GM19468 (cell line): ENCODE results near the gene PAK1.

Experiments
- ATAC-seq: cut with Tn5 transposase; IDR thresholded peaks from one replicate; pipeline ENCODE4 v1.9.1; 2021; ENCODE audit warnings: mild to moderate bottlenecking, moderate library complexity, moderate number of reproducible peaks; ENCODE audit not compliant: unreplicated experiment; ENCODE audit errors: extremely low read depth

PAK1 gene

DNA sequence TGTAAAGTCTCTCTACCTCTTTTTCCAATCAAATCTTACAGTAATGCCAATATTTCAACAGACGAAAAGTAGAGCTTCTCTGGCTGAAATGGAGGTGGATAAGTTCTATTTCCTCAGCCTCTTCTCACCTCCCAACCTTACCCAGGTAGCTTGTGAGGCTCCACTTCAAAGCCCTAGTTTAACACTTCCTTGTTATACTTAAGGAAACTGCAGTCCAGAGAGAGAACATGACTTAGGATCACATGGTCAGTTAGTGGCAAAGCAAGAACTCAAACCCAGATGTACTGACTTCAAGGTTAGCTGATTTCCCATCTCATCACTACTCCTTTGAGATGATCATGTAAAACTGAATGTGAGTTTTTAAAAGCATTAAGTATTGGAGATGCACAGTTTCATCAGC is 32.5 kb downstream of the PAK1 start:
- no peak for ATAC-seq

DNA sequence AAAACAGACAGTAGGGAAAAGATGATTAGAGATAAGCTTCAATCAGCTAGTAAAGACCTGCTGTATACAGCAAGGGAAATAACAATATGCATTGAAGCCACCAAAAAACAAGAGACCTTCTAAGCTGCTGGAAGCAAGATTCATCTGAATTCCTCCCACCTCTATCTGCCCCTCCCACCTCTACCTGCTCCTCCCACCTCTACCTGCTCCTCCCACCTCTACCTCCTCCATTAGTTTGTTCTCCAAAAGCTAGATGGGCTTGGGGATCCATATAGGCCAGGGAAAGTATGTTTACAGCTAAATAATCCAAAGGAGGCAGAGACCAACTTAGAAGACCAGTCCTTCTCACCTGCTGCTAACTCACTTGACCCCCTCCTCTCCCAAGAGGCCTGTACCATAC is 33.2 kb downstream of the PAK1 start:
- ATAC-seq = no peak

DNA sequence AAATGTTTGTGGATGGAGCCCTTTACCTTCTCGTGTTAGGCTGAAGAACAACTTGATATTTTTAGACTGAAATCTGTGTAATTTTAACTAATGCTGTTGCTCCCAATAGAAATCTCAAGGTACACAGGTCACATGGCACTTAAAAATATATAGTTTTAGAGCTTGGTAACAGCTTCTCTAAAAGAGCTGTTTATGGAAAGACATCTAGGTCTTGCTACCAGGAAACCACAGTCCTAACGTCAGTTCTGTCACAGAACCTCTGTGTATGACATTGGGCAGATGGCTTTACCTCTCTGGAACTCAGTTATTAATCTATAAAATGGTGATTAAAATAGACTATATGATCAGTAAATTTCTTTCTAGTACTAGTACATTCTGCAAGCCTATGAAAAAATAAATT is 35.4 kb downstream of the PAK1 start:
- no peak for ATAC-seq

DNA sequence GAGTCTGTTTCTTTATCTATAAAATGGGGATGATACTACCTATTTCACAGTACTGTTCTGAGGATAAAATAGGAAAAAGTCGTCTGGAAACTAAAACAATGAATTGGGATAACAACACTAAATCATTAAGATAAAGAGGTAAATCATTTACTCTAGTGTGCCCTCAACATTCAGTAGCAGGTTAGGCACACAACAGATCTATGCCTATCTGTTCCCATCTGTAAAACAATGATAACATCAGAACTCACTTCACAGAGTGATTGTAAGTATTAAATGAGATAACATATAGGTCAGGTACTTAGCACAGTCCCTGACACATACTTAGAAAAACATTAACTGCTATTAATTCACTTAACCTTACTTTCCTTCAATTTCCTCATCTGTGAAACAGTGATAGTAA is 36.9 kb downstream of the PAK1 start:
- ATAC-seq = no peak

DNA sequence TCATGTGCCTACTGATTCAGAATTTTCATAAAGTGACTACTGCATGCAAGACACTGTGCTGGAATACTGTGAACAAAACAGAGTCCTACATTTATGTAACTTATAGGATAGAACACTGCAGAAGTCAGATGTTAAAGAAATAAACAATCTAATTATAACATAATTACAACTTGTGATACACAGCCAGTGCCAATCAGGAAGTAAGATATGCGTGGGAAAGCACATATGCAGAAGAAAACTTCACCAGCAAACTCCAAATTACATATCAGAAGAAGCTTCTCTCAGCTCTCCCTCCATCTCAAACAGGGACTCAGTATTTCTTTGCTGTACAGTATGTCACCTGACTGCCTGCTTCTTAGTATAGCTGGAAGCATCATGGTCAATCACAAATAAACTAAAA is 37.4 kb downstream of the PAK1 start:
- ATAC-seq = no peak

DNA sequence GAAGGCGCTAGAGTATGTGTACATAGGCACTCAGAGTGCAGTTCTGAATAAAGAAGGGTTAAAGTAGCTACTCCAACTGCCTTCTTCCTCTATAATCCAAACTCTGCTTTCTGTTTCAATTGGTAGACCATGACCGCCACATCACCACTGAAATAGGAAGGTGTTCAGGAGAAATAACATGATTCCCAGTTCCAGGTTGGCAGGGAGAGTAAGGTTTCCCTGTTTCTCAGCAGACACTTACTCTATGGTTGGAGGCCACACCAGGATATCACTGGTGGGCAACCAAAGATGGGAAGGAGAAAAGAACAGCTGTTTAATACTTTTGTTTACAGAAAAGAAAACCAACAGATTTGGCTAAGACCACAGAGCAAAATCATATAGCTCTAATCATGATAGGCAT is 37.9 kb downstream of the PAK1 start:
- ATAC-seq = no peak

DNA sequence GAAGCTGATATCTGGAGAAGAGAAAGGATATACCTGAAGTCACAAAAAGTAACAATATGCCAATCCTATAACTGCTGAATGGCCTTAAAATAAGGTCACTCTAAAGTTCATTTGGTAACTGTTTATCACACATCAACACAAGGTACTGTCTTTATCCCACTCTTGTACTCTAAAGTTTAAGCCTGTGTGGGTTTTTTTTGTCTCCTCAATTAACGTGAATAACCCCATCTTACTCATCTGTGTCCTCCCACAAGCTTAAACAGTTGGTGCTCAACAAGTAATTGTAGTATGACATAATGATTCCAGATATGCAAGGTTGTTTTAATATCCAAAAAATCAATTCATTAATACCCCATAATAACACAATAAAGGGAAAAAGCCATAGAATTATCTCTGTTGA is 42.1 kb downstream of the PAK1 start:
- no peak for ATAC-seq

DNA sequence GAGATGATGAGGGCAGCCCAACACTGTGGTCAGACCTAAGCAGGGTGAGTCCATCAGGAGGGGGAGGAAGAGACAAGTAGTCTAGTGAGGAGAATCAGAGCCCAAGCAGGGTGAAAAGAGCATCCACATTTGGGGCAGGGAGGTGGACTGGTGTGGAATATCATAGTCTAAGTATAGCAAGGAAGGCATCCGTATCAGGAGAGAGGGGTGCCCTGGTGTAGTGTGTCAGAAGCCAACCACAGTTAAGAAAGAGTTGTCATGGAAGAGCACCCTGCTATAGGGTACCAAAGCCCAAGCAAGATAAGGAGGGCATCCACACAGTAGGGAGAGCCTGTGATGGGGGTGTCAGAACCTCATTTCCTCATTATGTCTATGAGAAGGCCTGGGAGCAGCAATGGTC is 45.3 kb downstream of the PAK1 start:
- ATAC-seq = no peak

DNA sequence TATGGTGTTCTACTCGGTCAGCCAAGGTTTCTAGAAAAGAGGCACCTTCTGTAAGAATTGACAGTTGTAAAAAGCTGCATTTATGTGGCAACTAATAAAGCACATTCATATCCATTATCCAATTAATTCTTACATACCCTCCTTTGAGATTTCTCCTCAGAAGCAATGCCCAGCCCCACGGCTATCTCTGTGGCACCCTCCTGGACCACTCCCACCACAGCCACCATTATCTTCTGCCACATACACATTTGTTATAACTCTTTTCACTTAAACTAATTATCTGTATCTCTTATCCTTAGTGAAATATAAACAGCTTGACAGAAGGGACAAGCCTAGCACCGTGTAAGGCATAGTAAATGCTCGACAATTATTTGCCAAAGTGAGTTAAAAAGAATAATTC is 48.5 kb downstream of the PAK1 start:
- ATAC-seq = no peak

DNA sequence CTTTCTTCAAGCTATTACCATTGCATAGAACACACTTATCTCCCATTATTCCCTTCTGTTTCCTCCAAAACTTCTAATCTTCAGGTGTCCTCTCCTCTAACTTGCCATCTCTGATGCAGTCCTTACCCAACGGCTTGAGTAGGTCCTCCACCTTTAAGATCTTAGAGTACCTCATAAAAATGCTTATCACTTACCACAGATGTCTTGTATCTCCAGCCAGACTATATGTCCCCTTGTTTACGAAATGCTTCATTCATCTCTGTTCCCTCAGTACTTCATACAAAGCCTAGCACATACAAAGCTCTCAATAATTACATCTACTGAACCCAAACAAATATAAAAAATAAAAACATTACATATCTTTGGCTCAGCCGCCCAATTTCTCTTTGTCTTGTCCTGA is 49.2 kb downstream of the PAK1 start:
- no peak for ATAC-seq

DNA sequence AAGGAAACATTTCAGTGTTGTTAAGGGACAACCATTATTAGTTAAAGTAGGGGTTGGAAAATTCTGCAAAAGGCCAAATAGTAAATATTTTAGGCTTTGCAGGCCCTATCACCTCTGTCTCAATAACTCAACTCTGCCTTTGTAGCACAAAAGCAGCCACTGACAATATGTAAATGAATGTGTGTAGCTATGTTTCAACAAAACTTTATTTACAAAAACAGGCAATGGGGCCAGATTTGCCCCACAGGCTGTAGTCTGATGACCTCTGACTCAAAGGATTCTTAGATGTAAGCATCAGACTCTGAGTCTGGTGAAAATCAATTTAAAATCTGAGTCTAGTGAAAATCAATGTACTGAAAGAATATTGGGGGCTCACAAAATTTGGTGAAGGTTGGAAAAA is 50.3 kb downstream of the PAK1 start:
- no peak for ATAC-seq

DNA sequence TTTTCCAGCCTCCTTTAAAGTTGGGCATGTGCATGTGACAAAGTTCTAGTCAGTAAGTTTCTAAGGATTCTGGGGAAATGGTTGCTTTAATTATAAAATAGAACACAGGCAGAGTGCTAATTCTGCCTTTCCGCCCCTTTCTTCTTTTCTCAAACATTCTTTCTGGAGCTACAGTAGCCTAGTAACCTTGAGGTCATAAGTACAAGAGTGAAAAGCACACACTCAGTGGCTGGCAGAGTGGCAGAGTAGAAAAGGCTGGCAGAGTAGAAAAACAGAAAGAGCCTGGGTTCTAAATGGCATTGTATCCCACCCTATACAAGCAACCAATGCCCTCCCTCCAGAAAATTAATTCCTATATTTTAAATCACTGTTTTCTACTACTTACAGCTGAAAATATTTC is 51.2 kb downstream of the PAK1 start:
- no peak for ATAC-seq

DNA sequence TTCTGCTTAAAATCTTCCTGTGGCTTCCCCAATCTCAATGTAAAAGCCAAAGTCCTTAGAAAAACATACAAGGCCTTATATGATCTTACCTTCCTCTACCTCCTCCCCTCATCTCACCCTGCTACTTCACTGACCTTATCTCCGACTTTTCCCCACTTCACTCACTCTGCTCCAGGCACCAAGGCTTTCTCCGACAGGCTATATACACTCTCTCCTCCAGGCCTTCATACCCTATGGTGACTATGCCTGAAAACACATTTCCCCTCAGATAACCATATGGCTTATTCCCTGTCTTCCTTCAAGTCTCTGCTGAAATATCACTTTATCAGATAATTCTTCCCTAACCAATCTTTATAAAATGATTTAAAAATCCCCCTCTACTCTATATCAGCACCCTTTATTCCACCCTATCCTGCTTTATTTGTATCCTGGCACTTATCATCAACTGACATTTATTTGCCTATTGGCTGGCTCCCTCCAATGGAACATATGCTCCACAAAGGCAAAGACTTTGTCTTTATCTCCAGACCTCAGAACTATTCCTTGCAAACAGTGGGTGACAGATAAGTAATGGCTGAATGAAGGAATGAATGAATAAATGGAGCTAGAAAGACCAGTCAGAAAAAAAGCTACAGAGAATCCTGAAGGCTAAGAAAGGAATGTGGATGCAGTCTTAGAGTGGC is 52.7 kb downstream of the PAK1 start:
- no peak for ATAC-seq

DNA sequence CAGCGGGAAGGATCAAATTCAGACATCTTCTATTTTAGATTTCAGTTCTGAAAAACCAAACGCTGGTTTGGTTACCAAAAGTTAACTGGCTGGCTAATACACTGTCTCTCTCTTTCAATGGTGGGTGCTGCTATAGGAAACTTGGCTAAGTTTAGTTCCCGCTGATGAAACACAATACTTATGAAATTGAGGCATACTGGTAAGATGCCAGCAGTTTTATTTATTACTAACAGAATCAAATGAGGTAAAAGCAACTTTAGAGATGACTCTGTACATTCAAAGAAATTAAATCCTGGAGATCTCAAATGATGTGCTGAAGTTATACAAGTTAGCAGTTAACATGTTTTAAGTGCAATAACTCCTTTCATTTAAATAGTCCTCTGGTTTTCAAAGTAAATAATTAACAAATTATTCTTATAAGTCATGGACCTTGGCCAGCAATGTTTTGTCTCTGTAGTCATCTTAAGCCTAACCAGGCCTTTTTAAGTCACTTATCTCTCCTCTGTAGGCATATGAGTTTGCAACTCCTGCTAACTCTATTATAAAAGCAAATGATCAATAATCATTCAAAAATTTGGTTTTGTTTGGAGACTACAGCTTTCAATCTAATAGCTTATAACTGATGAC is 54.8 kb downstream of the PAK1 start:
- no peak for ATAC-seq

DNA sequence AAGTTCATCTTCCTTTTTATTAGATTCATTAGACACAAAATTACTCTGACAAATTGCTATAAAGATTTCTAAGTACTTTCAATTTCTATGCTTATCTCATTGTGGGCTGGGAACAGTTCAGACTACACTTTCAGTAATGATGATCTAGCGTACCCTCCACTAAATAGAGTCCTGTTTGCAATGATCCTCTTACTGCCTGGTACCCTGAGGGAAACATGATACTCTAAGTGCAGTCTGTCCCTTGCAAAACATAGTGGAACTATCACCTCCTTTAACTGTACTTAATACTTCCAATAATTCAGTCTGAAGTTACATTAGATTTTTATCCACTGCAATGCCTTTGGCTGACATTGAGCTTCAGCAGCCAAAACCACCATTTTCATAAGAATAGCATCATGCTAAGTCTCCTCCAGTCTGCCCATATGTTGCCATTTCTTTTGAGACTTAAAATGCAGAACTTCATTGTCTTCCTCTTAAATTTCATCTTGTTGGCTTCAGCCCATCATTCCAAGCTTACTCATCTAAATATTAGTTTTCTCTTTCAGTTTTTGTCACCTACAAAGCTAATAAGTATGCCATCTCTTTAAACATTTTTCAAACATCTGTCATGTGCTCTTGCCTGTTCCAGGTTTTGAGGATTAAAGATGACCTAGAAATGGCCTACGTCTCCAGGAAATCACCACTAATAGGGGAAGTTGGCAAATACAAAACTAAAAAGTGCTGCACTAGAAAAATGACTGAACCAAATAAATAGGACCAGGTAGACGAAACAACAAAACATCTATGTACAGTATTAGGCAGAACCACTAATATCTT is 55.5 kb downstream of the PAK1 start:
- no peak for ATAC-seq

DNA sequence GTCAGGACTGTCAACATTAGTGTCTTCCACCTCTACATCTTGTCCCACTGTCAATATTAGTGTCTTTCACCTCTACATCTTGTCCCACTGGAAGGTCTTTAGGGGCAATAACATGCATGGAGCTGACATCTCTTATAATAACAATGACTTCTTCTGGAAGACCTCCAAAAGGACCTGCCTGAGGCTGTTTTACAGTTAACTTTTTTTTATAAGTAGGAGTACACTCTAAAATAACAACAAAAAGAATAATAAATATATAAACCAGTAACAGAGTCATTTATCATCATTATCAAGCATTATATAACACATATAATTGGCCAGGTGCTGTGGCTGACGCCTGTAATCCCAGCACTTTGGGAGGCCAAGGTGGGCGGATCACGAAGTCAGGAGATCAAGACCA is 57.5 kb downstream of the PAK1 start:
- ATAC-seq = no peak

DNA sequence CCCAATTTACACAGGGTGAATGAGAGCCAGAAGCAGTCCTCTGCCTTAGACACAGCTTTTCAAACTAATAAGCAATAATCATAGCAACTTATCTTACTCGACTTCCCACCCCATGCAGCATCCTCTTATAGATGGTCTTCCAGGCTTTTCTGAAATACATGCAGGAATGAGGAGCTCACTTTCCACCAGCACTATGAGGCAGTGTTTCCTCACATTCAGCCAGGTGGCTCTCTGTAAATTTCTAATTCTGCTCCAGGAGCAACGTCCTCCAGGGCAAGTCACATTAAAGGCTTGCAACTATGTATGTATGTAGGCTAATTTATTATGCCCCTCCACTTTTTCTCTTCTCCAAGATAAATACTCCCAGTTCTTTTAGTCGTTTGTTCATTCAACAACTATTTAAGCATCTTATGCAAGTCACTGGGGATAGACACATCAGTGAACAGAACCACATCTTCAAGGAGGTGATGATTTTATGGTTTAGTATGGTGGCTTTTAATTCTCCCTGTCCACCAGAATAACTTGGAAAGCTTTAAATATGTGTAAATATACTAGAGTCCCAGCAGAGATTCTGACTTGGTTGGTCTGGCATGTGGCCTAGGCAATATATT is 59.9 kb downstream of the PAK1 start:
- no peak for ATAC-seq

DNA sequence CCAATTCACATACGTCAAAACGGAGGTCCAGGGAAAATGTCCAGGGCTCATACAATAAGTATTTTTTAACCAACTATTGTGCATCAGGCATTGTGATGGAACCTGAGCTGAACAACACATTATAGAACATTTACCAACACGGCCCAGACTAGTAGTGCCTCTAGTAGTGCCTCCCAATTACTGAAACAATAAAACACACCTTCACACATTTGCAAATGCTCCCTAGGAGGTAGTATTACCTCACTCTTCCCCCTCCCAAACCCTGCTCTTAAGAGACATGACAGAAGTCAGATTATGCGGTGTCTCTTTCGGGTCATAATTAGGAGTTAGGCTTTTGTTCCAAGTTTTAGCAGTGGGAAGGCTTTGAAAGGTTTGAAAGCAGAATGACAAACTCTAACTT is 61.1 kb downstream of the PAK1 start:
- no peak for ATAC-seq

DNA sequence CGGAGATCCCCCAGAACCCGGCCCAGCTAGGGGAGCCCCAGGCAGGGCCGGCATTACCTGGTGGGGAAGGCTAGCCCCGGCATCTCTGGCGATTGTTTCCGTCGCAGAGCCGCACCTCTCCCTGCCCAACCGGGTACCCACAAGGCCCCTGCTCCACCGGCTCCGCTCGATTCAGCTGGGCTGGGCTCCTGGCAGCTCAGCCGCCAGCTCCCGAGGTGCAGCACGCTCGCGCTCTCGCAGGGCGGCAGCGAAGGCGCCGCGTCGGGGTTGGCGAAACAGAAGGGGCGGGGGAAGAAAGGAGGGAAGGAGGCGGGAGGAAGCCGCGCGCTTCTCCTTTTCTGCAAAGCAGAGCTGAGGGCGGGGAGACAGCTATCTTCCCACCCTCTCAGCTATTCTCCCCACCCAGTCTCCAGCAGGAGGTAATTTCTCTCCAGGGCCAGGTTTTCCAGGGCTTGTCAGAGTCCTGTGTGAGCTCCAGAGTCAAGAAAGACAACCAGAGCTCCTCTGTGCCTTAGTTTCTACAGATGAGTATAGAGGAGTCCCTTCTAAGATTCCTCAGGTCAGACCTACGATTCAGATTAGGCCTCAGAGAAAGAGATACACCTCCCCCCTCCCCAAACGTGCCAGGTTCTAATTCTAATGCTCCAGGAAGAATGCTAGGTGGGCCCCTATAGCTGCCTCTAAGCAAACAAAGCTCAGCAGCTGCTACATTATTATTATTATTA is 62.0 kb downstream of the PAK1 start:
- ATAC-seq = peak; percentile 77

DNA sequence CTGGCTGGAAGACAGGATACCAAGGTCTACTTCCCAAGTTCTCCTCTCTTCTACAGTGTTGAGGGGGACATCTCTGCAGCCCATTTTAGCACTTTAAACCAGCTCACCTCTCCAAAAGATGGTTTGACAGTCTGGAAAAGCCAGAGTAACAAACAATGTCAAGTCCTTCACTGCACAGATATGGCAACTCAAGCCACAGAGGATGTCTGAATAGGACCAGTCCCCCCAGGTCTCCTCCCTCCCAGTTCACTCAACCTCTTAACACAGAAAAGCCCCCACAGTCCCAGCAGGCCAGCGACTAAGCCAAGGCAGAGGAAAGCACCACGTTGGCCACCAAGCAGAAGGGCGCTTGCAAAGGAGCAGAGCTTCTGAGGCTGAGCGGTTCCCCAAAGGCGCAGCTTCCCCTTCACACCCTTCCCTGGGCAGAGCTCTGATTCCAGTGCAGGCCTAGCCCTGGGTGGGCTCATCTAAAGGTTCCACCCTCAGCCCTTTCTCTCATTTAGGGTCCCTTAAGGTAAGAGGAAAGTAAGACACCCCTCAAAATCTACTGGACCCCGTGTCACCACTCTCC is 62.7 kb downstream of the PAK1 start:
- ATAC-seq = no peak
